Mesodermal cell (in vitro differentiated cells): ENCODE measurements around the gene ARHGAP26.

Source experiments
- H3K27ac ChIP-seq: 2 replicates; pipeline ENCODE4 v1.7.0; 2013; ENCODE audit warnings: mild to moderate bottlenecking, low read depth, low read length, moderate library complexity; ENCODE audit not compliant: severe bottlenecking
- H3K36me3 ChIP-seq: 2 replicates; pipeline ENCODE4 v1.7.1; 2013; ENCODE audit warnings: mild to moderate bottlenecking, low read length, moderate library complexity; ENCODE audit not compliant: control insufficient read depth, insufficient read depth
- H3K4me1 ChIP-seq: one replicate; pipeline ENCODE4 v1.7.1; 2013; ENCODE audit warnings: mild to moderate bottlenecking, low read length; ENCODE audit not compliant: insufficient read depth, control insufficient read depth, poor library complexity, severe bottlenecking
- H3K4me3 ChIP-seq: 2 replicates; pipeline ENCODE4 v1.7.0; 2013; ENCODE audit warnings: low read length, control low read depth, mild to moderate bottlenecking; ENCODE audit not compliant: insufficient read depth, poor library complexity, severe bottlenecking; ENCODE audit errors: extremely low read depth
- H3K9me3 ChIP-seq: 2 replicates; pipeline ENCODE4 v1.7.1; 2013; ENCODE audit warnings: mild to moderate bottlenecking, low read length, moderate library complexity; ENCODE audit not compliant: control insufficient read depth
- WGBS, 2 experiments: methylation state at CpG; one replicate each; pipeline ENCODE4 v1.1.5; 2013; ENCODE audit warnings: missing lambda C conversion rate in 2 of 2; ENCODE audit not compliant: insufficient coverage in 2 of 2; 5-methylcytosine and 5-hydroxymethylcytosine counted together

Gene ARHGAP26

DNA sequence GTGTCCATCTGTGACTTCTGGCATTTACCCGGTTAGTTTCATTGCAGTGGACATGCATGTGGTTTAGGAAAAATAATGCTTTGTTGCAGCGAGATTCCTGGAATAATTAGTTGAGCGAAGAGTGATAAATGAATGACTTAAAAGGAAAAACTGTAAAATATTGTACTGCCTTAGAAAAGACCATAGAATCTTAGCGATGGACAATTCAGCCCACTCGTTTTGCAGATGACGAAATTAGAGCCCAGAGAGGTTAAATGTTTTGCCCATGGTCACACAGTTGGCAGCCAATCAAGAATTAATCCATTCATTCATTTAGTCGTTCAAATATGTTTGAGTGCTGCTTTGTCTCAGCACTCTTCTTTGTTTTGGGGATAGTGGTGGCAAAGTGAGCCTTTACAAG is 107.9 kb downstream of the ARHGAP26 start:
- H3K27ac ChIP-seq: no peak overlapping the region
- no peaks in the 10 kb centered on the region for H3K36me3 ChIP-seq
- 92 to 93% methylated on average over 7 of the region's 7 CpGs for WGBS, 2 experiments

GRCh38 chr5:142878638-142879037 is 108.5 kb downstream of the ARHGAP26 start:
- H3K36me3 ChIP-seq: no peaks in the 10 kb centered on the region
- no peaks in the 10 kb centered on the region for H3K9me3 ChIP-seq
- no peak overlapping the region for H3K27ac ChIP-seq
- H3K4me3 ChIP-seq: no peak overlapping the region
- peaks cover 27% of the 10 kb centered on the region for H3K4me1 ChIP-seq
- 75 to 89% methylated on average over 3 of the region's 3 CpGs for WGBS, 2 experiments

More for the DNA sequence above, 107.9 kb downstream of the ARHGAP26 start:
- no peak overlapping the region for H3K4me3 ChIP-seq
- H3K4me1 ChIP-seq: peaks cover 27% of the 10 kb centered on the region
- H3K9me3 ChIP-seq: no peaks in the 10 kb centered on the region

- 81 to 82% methylated on average over 4 of the region's 8 CpGs for WGBS, 2 experiments
- H3K36me3 ChIP-seq: no peaks in the 10 kb centered on the region
- peaks cover 36% of the 10 kb centered on the region for H3K4me1 ChIP-seq
- no peak overlapping the region for H3K27ac ChIP-seq
- H3K9me3 ChIP-seq: no peaks in the 10 kb centered on the region
- H3K4me3 ChIP-seq: no peak overlapping the region
These were observed 111.1 kb downstream of the ARHGAP26 start for GRCh38 chr5:142881076-142881783.

DNA sequence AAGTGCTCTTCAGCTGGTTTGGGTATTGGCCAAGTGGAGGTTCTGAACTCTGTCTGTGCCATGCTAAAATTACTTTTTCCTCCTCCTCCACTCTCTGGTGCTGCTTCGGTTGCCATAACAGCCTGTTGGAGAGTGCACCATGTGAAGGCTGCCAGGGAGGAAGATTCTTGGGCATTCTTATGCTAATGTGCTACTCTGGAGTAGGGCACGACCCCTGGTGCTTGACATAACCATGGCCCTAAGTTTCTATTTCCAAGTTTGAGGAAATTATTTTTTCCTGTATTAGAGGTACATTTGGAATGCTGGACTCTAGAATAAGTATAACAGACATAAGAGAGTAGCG is 111.6 kb downstream of the ARHGAP26 start:
- 47 to 60% methylated on average over 1 to 2 of the region's 3 CpGs for WGBS, 2 experiments
- Histone ChIP-seq H3K4me1 (peaks cover 36% of the 10 kb centered on the region), H3K27ac (no peak overlapping the region)

DNA sequence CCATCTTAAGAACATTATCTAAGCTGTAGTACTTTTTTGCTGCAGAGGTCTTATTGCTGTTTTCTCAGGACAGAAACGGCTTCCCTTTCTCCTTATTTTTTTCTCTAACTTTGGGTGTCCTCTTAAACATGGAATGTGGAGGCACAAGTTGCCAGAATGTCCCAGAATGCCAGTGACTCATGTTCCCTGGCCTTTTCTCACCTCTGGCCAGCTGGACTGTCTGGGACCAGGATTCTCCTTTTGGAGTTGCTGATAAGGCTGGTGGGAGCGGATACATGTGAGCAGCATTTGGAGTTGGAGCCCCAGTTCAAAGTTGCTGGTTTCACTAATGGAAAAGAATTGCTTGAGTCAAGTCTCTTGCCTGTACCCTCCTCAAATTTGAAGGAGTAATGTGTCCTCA is 112.8 kb downstream of the ARHGAP26 start:
- H3K27ac ChIP-seq: no peak overlapping the region
- no peaks in the 10 kb centered on the region for H3K36me3 ChIP-seq
- no peaks in the 10 kb centered on the region for H3K9me3 ChIP-seq
- peaks cover 36% of the 10 kb centered on the region for H3K4me1 ChIP-seq
- WGBS, 2 experiments: 94 to 100% methylated on average over 1 to 2 of the region's 2 CpGs
- H3K4me3 ChIP-seq: no peak overlapping the region

More for the DNA sequence above, 111.6 kb downstream of the ARHGAP26 start:
- no peaks in the 10 kb centered on the region for H3K9me3 ChIP-seq
- H3K4me3 ChIP-seq: no peak overlapping the region
- H3K36me3 ChIP-seq: no peaks in the 10 kb centered on the region

DNA sequence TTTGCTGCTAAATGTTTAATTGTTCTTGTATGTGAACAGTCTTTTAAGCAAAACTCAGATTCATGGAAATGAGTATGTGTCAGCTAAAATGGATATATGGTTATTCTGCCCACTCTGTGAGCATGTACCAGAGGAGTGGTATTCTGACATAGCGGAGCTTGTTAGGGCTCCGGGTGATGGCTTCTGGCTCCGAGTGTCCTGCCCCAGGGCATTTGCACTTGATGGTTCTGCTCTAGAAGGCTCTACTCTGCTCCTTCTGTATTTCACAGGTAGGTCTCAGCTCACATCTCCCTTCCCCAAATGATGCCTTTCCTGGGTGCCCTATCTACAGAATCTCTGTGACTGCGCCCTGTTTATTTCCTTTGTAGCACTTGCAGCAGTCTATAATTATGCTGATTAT is 113.3 kb downstream of the ARHGAP26 start:
- Histone ChIP-seq H3K36me3 (no peaks in the 10 kb centered on the region), H3K9me3 (no peaks in the 10 kb centered on the region), H3K4me1 (peaks cover 36% of the 10 kb centered on the region), H3K4me3 (no peak overlapping the region), H3K27ac (no peak overlapping the region)
- WGBS, 2 experiments: 97 to 100% methylated on average over 3 of the region's 4 CpGs

GRCh38 chr5:142884029-142884428 is 113.9 kb downstream of the ARHGAP26 start:
- WGBS, 2 experiments: 66 to 68% methylated on average over 2 to 3 of the region's 3 CpGs

GRCh38 chr5:142886211-142886610 is 116.0 kb downstream of the ARHGAP26 start:
- H3K9me3 ChIP-seq: no peaks in the 10 kb centered on the region
- peaks cover 30% of the 10 kb centered on the region for H3K4me1 ChIP-seq
- no CpG with 5 or more reads among the region's 2 CpGs for WGBS, 2 experiments
- H3K4me3 ChIP-seq: no peak overlapping the region
- no peak overlapping the region for H3K27ac ChIP-seq
- no peaks in the 10 kb centered on the region for H3K36me3 ChIP-seq

More at GRCh38 chr5:142884029-142884428, 113.9 kb downstream of the ARHGAP26 start:
- Histone ChIP-seq H3K4me1 (peaks cover 36% of the 10 kb centered on the region), H3K36me3 (no peaks in the 10 kb centered on the region), H3K9me3 (no peaks in the 10 kb centered on the region), H3K27ac (no peak overlapping the region), H3K4me3 (no peak overlapping the region)

DNA sequence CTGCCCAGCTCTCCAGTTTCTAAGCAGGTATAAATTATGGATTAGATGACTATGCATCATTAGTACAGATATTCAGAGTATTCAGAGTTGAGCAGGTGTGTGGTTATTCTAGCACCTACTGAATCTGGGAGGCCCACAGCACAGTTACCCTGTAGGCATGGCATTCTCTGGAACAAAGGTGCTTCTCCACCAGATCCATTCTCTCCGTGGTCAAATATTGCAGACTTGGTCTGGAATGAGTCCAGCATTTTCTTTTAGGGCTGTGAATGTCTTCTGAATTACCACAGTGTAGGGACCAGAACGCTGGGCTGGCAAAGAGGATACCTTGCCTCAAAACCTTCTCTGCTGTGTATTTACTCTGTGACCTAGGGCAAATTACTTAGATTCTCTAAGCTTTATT is 116.8 kb downstream of the ARHGAP26 start:
- Histone ChIP-seq H3K27ac (no peak overlapping the region), H3K4me1 (peaks cover 24% of the 10 kb centered on the region), H3K4me3 (no peak overlapping the region), H3K9me3 (no peaks in the 10 kb centered on the region), H3K36me3 (no peaks in the 10 kb centered on the region)
- whole genome bisulfite sequencing, 2 experiments: 71 to 100% methylated on average over 1 of the region's 2 CpGs

- Histone ChIP-seq H3K9me3 (no peaks in the 10 kb centered on the region), H3K4me3 (no peak overlapping the region), H3K27ac (no peak overlapping the region), H3K4me1 (peaks cover 9% of the 10 kb centered on the region), H3K36me3 (no peaks in the 10 kb centered on the region)
- WGBS, 2 experiments: 73 to 89% methylated on average over 5 to 7 of the region's 9 CpGs
These were observed 118.4 kb downstream of the ARHGAP26 start for GRCh38 chr5:142888469-142889085.

GRCh38 chr5:142892021-142892420 is 121.8 kb downstream of the ARHGAP26 start:
- H3K36me3 ChIP-seq: no peaks in the 10 kb centered on the region
- WGBS, 2 experiments: 92 to 100% methylated on average over 2 of the region's 3 CpGs
- H3K27ac ChIP-seq: no peak overlapping the region
- H3K4me3 ChIP-seq: no peak overlapping the region
- peaks cover 10% of the 10 kb centered on the region for H3K4me1 ChIP-seq
- H3K9me3 ChIP-seq: no peaks in the 10 kb centered on the region
